Measurements from ENCODE around the gene ZNF341.

DNA sequence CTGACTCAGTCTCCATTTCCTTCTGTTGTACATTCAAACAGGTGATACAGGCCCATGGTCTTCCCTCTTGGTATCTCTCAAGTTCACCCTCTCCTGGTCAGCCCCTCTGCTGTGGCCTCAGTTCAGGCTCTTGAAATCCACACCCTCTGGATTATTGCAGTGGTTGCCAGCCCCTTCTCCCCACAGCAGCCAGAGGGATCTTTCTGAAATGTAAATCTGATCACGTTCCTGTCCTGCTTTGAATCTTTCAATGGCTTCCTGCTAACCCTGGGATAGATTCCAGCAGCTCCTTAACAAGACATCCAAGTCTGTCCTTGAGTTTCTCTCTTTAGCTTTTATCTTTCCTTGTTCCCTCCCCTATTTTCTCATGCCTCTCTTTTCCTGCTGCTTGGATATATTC is 101.5 kb downstream of the ZNF341 start:
- TF ChIP-seq, protein P1, sequence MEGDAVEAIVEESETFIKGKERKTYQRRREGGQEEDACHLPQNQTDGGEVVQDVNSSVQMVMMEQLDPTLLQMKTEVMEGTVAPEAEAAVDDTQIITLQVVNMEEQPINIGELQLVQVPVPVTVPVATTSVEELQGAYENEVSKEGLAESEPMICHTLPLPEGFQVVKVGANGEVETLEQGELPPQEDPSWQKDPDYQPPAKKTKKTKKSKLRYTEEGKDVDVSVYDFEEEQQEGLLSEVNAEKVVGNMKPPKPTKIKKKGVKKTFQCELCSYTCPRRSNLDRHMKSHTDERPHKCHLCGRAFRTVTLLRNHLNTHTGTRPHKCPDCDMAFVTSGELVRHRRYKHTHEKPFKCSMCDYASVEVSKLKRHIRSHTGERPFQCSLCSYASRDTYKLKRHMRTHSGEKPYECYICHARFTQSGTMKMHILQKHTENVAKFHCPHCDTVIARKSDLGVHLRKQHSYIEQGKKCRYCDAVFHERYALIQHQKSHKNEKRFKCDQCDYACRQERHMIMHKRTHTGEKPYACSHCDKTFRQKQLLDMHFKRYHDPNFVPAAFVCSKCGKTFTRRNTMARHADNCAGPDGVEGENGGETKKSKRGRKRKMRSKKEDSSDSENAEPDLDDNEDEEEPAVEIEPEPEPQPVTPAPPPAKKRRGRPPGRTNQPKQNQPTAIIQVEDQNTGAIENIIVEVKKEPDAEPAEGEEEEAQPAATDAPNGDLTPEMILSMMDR (conservative IDR thresholded peaks at IDR 0.05; ENCODE audit: low read depth in 2 of 2) = no peak
- TF ChIP-seq EZH2 (IDR thresholded peaks at IDR 0.05; ENCODE audit: low read depth, unreplicated experiment) = no peak

Measured in GM23338 (cell line).